PFSK-1 (cell line): ENCODE data around the gene HOXB13.

Experiments used
- FOXP2 ChIP-seq: optimal IDR thresholded peaks from 2 replicates; pipeline ENCODE3; 2011; ENCODE audit warnings: borderline replicate concordance, control low read depth, inconsistent platforms; ENCODE audit not compliant: insufficient read depth; ENCODE audit errors: extremely low read length, extremely low read depth
- POLR2AphosphoS5 ChIP-seq: IDR thresholded peaks from 2 replicates; pipeline ENCODE4 v1.6.1; 2012; ENCODE audit warnings: low read depth, mild to moderate bottlenecking, control low read depth, low read length, moderate library complexity
- REST ChIP-seq, 2 experiments: IDR thresholded peaks; 2 replicates each; pipeline versions ENCODE4 v1.6.1 to v1.8.0; 2011 to 2012; ENCODE audit warnings: low read depth in 2 of 2, low read length in 2 of 2, control low read depth in 1 of 2, inconsistent platforms in 1 of 2, mild to moderate bottlenecking in 1 of 2, moderate library complexity in 1 of 2; ENCODE audit not compliant: insufficient read depth in 1 of 2
- SIN3A ChIP-seq: IDR thresholded peaks from 2 replicates; pipeline ENCODE4 v1.6.1; 2012; ENCODE audit warnings: mild to moderate bottlenecking, low read length, moderate library complexity, borderline replicate concordance; ENCODE audit not compliant: insufficient read depth
- TAF1 ChIP-seq: IDR thresholded peaks from 2 replicates; pipeline ENCODE4 v1.6.1; 2012; ENCODE audit warnings: low read length, control low read depth, borderline replicate concordance; ENCODE audit not compliant: insufficient read depth

Gene HOXB13

DNA sequence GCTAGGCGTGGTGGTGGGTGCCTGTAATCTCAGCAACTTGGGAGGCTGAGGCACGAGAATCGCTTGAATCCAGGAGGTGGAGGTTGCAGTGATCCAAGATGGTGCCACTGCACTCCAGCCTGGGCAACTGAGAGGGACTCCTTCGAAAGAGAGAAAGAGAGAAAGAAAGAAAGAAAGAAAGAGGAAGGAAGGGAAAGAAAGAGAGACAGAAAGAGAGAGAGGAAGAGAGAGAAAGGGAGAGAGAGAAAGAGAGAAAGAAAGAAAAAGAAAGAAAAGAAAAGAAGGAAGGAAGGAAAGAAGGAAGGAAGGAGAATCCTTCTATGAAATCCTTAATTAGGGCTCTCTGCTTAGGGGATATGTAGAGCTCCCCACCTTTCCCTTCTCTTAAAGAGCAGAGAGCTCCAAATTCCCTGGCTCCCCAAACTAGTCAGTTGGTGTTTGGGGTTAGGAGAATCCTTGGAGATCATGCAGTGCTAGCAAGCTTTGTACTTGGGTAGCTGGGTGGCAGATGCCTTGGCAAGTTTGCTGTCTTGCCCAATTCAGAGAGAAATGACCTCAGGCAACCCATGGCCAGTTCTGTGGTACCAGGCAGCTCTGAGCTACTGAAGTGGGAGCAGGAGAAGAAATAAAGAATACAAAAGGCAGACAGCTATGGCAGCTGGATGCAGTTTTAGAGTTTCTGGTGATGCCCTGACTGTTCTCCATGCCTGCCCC lies 8.9 kb upstream of the HOXB13 start:
- no peak for TF ChIP-seq POLR2AphosphoS5
- no peak for TF ChIP-seq SIN3A
- TF ChIP-seq TAF1 = no peak
- TF ChIP-seq REST (IDR thresholded peaks at IDR 0.05; ENCODE audit: insufficient read depth in 1 of 2, low read depth in 2 of 2, low read length in 2 of 2) = no peak
- TF ChIP-seq FOXP2 = no peak

- TF ChIP-seq SIN3A = no peak
- TF ChIP-seq REST (IDR thresholded peaks at IDR 0.05; ENCODE audit: insufficient read depth in 1 of 2, low read depth in 2 of 2, low read length in 2 of 2) = no peak
- TF ChIP-seq POLR2AphosphoS5 = no peak
- TF ChIP-seq FOXP2 = no peak
- TF ChIP-seq TAF1 = no peak
Measured at GRCh38 chr17:48735062-48735351, 6.5 kb upstream of the HOXB13 start.

DNA sequence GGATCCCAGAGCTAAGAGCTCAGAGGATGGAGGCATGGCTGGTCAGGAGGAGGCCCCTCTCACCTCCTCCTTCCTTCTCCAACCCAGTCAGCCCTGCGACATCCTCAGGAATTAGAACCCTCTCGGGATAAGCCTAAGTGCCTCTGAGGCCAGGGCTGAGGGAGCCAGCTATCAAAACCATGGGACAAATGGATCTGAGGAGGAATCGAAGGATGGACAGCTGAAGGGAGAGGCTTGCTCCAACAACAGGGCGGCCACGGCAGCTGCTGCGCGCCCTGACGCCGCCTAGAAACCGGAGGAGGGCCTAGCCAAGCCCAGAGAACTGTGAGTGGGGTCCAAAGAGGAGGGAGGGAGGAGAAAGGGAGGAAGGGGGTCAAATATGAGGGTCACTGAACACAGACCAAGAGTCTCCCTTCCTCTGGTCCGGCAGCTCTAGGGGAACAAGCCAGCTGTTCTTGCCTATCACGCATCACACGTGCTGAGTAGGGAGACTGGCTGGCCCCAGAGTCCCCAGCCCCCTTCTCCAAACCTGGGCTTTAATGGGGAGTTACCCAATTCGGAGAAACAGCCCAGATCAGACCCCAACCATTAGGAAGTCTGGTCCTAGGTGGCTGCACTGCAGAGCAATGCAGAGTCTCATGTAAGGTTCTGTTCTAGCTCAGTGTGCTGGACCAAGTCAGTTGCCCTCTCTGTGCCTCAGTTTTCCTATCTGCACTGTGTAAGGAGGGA lies 5.9 kb upstream of the HOXB13 start:
- TF ChIP-seq REST (IDR thresholded peaks at IDR 0.05; ENCODE audit: insufficient read depth in 1 of 2, low read depth in 2 of 2, low read length in 2 of 2) = no peak
- no peak for TF ChIP-seq POLR2AphosphoS5
- TF ChIP-seq FOXP2 = no peak
- no peak for TF ChIP-seq TAF1
- no peak for TF ChIP-seq SIN3A

- TF ChIP-seq TAF1 (no peak), POLR2AphosphoS5 (no peak)
Measured at GRCh38 chr17:48733632-48734328, 5.2 kb upstream of the HOXB13 start.

DNA sequence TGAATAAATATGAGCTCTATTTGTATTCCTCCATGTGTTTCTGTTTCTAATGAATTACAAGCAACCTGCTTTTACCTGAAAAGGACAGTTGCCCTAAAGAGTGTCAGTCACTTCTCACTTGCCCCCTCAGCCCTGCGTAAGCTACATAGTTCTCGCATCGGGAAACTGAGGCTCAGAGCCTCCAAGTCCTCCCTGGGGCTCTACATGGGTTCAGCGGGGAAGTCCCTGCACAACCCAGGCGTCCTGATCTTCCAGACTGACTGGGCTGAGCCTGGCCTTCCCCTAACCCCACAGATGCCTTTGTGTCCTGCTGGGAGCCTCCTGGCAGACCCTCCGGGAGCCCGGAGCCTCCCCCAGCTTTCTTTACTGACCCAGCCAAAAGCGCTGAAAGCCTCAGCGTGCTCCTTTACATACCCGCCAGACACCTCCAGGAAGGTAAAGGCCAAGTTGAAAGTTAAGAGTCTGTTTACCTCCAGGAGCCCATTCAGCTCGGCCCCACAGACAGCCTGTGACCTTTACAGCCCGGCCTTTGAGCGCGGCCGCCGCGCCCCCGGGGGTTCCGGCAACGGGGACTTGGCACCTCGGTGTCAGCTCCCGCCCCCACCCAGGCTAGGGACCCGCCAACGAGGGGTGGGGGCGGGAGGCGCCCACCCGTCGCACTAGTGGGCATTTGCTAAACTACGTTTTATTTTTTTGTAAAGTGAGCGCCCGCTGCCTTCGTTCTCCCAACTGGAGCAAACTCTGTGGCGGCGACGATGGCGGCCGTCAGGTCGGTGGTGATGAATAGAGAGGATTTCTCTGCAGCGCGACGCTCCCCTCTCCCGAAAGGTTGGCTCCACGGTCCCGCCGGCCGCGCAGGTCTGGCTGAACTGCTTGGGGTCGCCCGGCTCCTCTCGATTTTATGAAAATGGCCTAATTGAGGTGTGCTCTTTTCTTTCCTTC lies 4.4 kb upstream of the HOXB13 start:
- TF ChIP-seq POLR2AphosphoS5 = no peak
- no peak for TF ChIP-seq FOXP2
- no peak for TF ChIP-seq REST (IDR thresholded peaks at IDR 0.05; ENCODE audit: insufficient read depth in 1 of 2, low read depth in 2 of 2, low read length in 2 of 2)
- no peak for TF ChIP-seq SIN3A
- TF ChIP-seq TAF1 = no peak
